ENCODE measurements around the gene WDR91.

GRCh38 chr7:135239263-135239662, 27.9 kb upstream of the WDR91 start:
- TF ChIP-seq POLR2A (IDR thresholded peaks at IDR 0.05), result no peak
- TF ChIP-seq CTCF (IDR thresholded peaks at IDR 0.05), result no peak
- TF ChIP-seq EP300 (IDR thresholded peaks at IDR 0.05), result no peak

Measured in upper lobe of left lung (tissue), 4 donors.